H1 (cell line): ENCODE measurements around the gene SYNJ2. TPM values are rescaled to one million over a fixed set of nuclear protein-coding genes. Genes with fewer than 3 reads are reported as not detected.

Source experiments
- CHD7 ChIP-seq: fragments of 300-600 bp; sonication (generic); IDR thresholded peaks from 2 replicates; pipeline ENCODE4 v1.7.1; 2012; ENCODE audit warnings: low read length, moderate library complexity, mild to moderate bottlenecking, inconsistent platforms; ENCODE audit not compliant: insufficient replicate concordance
- polyA plus RNA-seq, 7 experiments: library from polyadenylated mRNA; depleted of rRNA in 3 of 7; stranded (reverse) in 5 of 7; unstranded in 2 of 7; fragments of >200 nt in 5 of 7; fragments of 200-250 nt in 2 of 7; gene quantifications; 1 replicate in 5 of 7; 2 replicates in 1 of 7; 4 replicates in 1 of 7; pipeline versions ENCODE4 v1.2.1 to v1.2.3, GENCODE V29; 2011 to 2013; ENCODE audit warnings: missing spikeins in 2 of 7, mixed read lengths in 2 of 7
- total RNA-seq: library from RNA; stranded (reverse); fragmentation: NEBNext Ultra II Directional; extraction: Animal tissue kit (Norgen Biotek cat#: 25700); gene quantifications from 2 replicates; pipeline ENCODE4 v1.2.1, GENCODE V29; 2021

The SYNJ2 gene
- total and polyA plus RNA-seq, 2 of the 8 experiments (the other 6 are each of a cell fraction or from before 2014, with no cell fraction given), result 3.7 to 13.9 TPM

GRCh38 chr6:158115102-158115501 lies 133.4 kb downstream of the SYNJ2 start (continued):
- TF ChIP-seq CHD7, result no peak
